Transverse colon (tissue), 4 donors: Measurements from ENCODE around the gene SLC13A4.
"Not testable (repeated sequence)": the region's sequence is repeated elsewhere in the genome, so short reads cannot be mapped to it uniquely, and the experiment has no call there.

Source experiments
- EP300 ChIP-seq: sonication (generic); formaldehyde crosslinking; IDR thresholded peaks from one replicate; pipeline ENCODE4 v1.6.1; 2017; ENCODE audit warnings: antibody characterized with exemption, low read depth
- POLR2A ChIP-seq: fragments of 450-650 bp; IDR thresholded peaks from one replicate; pipeline ENCODE4 v1.6.1; 2016; ENCODE audit warnings: antibody characterized with exemption, mild to moderate bottlenecking, moderate library complexity
- POLR2AphosphoS5 ChIP-seq, 3 donors: sonication (generic); formaldehyde crosslinking; IDR thresholded peaks; one replicate each; pipeline ENCODE4 v1.6.1; 2016; ENCODE audit warnings: antibody characterized with exemption in 3 of 3
- TF ChIP-seq, protein P1 (sequence below), 5 experiments: fragments of 200-600 bp in 3 of 5; fragments of 450-650 bp in 2 of 5; sonication (generic) in 3 of 5; IDR thresholded peaks; 1 replicate in 2 of 5; 2 replicates in 3 of 5; pipeline ENCODE4 v1.5.1; 2016 to 2017; ENCODE audit warnings: antibody characterized with exemption in 5 of 5, inconsistent platforms in 3 of 5, mild to moderate bottlenecking in 2 of 5, moderate library complexity in 1 of 5

DNA sequence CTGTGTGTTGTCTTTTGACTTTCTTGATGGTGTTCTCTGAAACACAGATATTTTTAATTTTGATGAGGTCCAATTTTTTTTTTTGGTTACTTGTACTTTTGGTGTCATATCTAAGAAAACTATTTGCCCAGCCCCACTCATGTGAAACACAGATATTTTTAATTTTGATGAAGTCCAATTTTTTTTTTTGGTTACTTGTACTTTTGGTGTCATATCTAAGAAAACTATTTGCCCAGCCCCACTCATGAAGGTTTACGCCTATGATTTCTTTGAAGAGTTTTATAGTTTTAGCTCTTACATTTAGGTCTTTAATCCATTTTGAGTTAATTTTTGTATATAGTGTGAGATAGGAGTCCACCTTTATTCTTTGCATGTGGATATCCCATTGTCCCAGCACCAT, 60.4 kb downstream of the SLC13A4 start:
- not testable (repeated sequence) for TF ChIP-seq POLR2A; POLR2AphosphoS5 (IDR thresholded peaks at IDR 0.05); EP300
- TF ChIP-seq, protein P1, sequence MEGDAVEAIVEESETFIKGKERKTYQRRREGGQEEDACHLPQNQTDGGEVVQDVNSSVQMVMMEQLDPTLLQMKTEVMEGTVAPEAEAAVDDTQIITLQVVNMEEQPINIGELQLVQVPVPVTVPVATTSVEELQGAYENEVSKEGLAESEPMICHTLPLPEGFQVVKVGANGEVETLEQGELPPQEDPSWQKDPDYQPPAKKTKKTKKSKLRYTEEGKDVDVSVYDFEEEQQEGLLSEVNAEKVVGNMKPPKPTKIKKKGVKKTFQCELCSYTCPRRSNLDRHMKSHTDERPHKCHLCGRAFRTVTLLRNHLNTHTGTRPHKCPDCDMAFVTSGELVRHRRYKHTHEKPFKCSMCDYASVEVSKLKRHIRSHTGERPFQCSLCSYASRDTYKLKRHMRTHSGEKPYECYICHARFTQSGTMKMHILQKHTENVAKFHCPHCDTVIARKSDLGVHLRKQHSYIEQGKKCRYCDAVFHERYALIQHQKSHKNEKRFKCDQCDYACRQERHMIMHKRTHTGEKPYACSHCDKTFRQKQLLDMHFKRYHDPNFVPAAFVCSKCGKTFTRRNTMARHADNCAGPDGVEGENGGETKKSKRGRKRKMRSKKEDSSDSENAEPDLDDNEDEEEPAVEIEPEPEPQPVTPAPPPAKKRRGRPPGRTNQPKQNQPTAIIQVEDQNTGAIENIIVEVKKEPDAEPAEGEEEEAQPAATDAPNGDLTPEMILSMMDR (IDR thresholded peaks at IDR 0.05), result not testable (repeated sequence)
